Measurements from ENCODE around the gene ADAMTSL3.

ADAMTSL3 gene

DNA sequence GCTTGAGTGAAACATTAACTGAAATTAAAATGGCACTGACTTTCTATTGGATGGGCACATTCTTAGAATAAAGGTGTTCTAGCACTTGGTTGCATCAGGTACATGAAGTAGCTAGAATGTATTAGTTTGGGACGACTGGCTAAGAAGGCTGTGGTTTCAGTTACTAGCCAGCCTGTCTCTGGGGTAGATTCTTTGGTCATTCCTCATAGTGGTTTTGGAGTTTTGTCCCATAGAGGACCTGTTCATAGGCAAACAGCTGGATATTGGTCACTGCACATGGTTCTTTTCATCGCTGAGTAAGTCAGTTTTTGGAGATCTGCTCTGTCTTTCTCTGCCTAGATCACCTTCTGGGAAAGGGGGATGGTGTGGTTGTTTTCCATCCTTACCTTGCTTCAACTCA, 55.3 kb downstream of the ADAMTSL3 start:
- H3K4me3 ChIP-seq (ENCODE audit: low read depth in 1 of 2, low read length in 2 of 2), result no peak overlapping the region
- no peaks in the 10 kb centered on the region for H3K9me3 ChIP-seq (ENCODE audit: control insufficient read depth in 1 of 2, low read length in 2 of 2)
- no peaks in the 10 kb centered on the region for H3K27me3 ChIP-seq (ENCODE audit: low read depth, low read length)
- no peaks in the 10 kb centered on the region for H3K4me1 ChIP-seq (ENCODE audit: control insufficient read depth in 1 of 2, insufficient read depth in 2 of 2, low read length in 2 of 2)
- no peak overlapping the region for H3K27ac ChIP-seq (ENCODE audit: low read length)
- peaks cover 0 to 3% of the 10 kb centered on the region in 2 donors for H3K36me3 ChIP-seq (ENCODE audit: control insufficient read depth in 1 of 2, insufficient read depth in 2 of 2, low read length in 2 of 2)

DNA sequence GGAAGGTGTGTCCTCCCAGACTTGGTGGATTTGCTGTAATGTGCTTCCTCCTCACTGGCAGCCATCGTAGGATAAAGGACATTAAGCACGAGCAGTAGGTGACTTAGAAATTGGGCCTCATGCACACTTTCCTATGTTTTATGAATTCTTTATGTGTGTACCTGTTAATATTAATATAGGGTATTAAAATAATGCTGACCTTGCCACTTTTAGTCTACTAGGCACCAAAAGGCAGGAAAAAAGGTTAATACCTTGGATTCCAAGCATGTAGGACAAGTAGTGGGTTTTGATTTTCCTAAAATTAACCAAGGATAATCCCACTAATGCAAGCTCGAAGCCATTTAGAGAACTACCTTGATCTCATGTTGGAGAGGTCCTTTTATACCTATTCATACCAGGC, 55.9 kb downstream of the ADAMTSL3 start:
- H3K36me3 ChIP-seq (ENCODE audit: control insufficient read depth in 1 of 2, insufficient read depth in 2 of 2, low read length in 2 of 2), result peaks cover 0 to 3% of the 10 kb centered on the region in 2 donors
- no peaks in the 10 kb centered on the region for H3K4me1 ChIP-seq (ENCODE audit: control insufficient read depth in 1 of 2, insufficient read depth in 2 of 2, low read length in 2 of 2)
- H3K27ac ChIP-seq (ENCODE audit: low read length), result no peak overlapping the region
- H3K9me3 ChIP-seq (ENCODE audit: control insufficient read depth in 1 of 2, low read length in 2 of 2), result no peaks in the 10 kb centered on the region
- H3K27me3 ChIP-seq (ENCODE audit: low read depth, low read length), result no peaks in the 10 kb centered on the region
- H3K4me3 ChIP-seq (ENCODE audit: low read depth in 1 of 2, low read length in 2 of 2), result no peak overlapping the region

DNA sequence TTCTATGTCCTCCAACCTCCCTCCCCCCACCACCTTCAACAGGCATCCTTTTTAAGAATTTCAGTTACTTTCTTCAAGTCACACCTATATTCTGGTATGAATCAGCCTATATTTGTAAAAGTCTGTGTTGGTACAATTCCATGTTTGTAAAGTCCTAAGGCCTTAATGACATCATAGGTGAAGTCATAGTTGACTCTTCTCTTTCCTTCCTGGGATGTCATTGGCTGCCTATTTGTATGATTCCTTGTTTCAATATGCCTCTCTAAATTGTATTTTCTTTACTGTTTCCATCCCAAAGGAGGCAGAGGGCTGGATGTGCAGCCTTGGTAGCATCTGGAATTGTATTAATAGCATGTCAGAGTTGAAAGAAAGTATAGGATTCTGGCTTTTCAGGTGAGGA, 56.5 kb downstream of the ADAMTSL3 start:
- Histone ChIP-seq H3K9me3 (ENCODE audit: control insufficient read depth in 1 of 2, low read length in 2 of 2) (no peaks in the 10 kb centered on the region), H3K27me3 (ENCODE audit: low read depth, low read length) (no peaks in the 10 kb centered on the region), H3K4me1 (ENCODE audit: control insufficient read depth in 1 of 2, insufficient read depth in 2 of 2, low read length in 2 of 2) (peaks cover 0 to under 1% of the 10 kb centered on the region in 2 donors), H3K4me3 (ENCODE audit: low read depth in 1 of 2, low read length in 2 of 2) (no peak overlapping the region), H3K36me3 (ENCODE audit: control insufficient read depth in 1 of 2, insufficient read depth in 2 of 2, low read length in 2 of 2) (no peaks in the 10 kb centered on the region), H3K27ac (ENCODE audit: low read length) (no peak overlapping the region)

DNA sequence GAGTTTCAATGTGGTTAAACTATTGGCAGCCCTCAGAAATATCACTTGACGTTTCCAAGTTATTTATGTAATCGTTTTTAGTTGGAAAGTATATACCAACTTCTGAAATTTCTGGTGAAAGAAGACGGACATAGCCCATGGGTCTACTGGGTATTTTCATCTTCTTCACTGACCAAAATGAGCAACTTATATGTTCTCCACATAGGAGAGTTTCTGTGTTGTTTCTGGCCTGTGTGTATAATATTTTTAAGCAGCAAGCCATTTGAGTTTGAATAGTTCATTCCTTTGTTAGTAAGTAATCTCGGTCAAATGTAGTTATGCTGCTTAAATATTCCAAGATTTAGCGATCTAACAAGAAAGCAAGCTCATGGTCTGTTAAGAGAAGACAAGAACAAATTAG, 57.3 kb downstream of the ADAMTSL3 start:
- H3K27me3 ChIP-seq (ENCODE audit: low read depth, low read length), result no peaks in the 10 kb centered on the region
- H3K36me3 ChIP-seq (ENCODE audit: control insufficient read depth in 1 of 2, insufficient read depth in 2 of 2, low read length in 2 of 2), result no peaks in the 10 kb centered on the region
- H3K4me3 ChIP-seq (ENCODE audit: low read depth in 1 of 2, low read length in 2 of 2), result no peak overlapping the region
- H3K9me3 ChIP-seq (ENCODE audit: control insufficient read depth in 1 of 2, low read length in 2 of 2), result no peaks in the 10 kb centered on the region
- no peak overlapping the region for H3K27ac ChIP-seq (ENCODE audit: low read length)
- H3K4me1 ChIP-seq (ENCODE audit: control insufficient read depth in 1 of 2, insufficient read depth in 2 of 2, low read length in 2 of 2), result peaks cover 0 to 4% of the 10 kb centered on the region in 2 donors

DNA sequence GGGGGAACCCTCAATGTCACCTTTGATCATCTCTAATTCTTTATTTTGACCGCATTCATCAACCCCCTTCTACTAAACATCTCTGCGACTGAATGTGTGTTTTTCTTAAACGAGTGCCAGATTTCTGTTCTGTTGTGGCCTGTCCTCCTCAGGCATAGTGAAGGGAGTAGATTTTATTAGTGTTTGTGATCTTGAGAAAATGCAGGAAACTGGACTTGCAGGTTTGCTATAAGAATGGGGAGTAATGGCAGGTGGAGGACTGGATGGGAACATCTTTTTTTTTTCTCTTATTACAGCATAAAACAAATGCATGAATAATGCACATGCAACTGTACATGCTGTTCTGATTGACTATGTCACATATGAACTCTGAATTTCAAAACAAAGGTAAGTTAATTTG, 59.3 kb downstream of the ADAMTSL3 start:
- H3K9me3 ChIP-seq (ENCODE audit: control insufficient read depth in 1 of 2, low read length in 2 of 2), result no peaks in the 10 kb centered on the region
- H3K4me3 ChIP-seq (ENCODE audit: low read depth in 1 of 2, low read length in 2 of 2), result no peak overlapping the region
- no peak overlapping the region for H3K27ac ChIP-seq (ENCODE audit: low read length)
- no peaks in the 10 kb centered on the region for H3K27me3 ChIP-seq (ENCODE audit: low read depth, low read length)
- no peaks in the 10 kb centered on the region for H3K36me3 ChIP-seq (ENCODE audit: control insufficient read depth in 1 of 2, insufficient read depth in 2 of 2, low read length in 2 of 2)
- peaks cover 0 to 4% of the 10 kb centered on the region in 2 donors for H3K4me1 ChIP-seq (ENCODE audit: control insufficient read depth in 1 of 2, insufficient read depth in 2 of 2, low read length in 2 of 2)

DNA sequence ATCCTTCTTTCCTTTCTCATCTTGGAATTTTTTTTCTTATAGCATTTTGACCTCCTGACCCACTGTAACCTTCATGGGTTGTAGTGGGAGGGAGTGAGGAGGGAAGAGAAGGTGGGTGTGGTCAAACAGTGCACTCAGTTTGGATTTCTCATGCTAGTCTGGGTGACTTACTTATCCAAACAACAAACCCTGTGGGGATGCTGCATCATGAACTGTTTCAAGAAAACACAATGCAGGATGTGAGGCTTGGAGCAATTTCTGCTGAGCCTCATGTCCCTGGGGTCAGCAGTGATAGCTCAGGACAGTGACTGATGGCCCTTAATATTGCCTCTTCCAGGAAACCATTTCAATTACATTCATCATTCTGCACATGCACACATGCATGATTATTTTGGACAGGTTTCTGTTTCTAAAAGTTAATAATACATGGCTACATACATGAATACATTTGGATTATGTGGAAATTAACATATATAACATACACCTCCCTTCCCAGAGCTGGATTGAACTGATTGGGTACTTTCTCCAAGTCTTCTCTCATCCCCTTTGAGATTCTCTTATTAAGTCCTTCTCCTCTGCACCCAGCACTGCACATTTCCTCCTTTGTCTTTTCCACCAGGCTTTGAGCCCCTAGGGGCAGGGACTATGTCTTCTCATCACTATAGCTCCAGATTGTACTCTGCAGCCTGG, 61.2 kb downstream of the ADAMTSL3 start:
- H3K4me1 ChIP-seq (ENCODE audit: control insufficient read depth in 1 of 2, insufficient read depth in 2 of 2, low read length in 2 of 2), result peaks cover 0 to 4% of the 10 kb centered on the region in 2 donors

DNA sequence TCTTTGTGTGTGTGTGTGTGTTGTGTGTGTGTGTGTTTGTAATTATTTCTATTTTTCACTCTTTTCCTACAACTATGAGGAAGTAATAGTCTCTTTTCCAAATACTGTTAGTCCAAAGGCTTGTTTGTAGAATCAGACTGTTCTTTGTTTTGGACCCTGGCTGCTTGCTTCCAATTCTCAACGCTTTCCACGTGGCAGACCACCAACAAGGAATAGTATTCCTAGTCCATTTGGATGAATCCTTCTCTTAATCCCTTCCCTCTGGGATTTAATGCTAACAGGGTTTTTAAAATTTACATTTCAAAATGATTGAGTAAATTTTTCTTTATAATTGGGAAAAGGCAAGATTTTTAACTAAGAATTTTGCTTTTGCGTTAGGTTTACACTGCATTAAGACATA, 62.7 kb downstream of the ADAMTSL3 start:
- no peaks in the 10 kb centered on the region for H3K27me3 ChIP-seq (ENCODE audit: low read depth, low read length)
- H3K9me3 ChIP-seq (ENCODE audit: control insufficient read depth in 1 of 2, low read length in 2 of 2), result no peaks in the 10 kb centered on the region
- no peak overlapping the region for H3K4me3 ChIP-seq (ENCODE audit: low read depth in 1 of 2, low read length in 2 of 2)
- H3K4me1 ChIP-seq (ENCODE audit: control insufficient read depth in 1 of 2, insufficient read depth in 2 of 2, low read length in 2 of 2), result peaks cover 0 to 4% of the 10 kb centered on the region in 2 donors
- H3K36me3 ChIP-seq (ENCODE audit: control insufficient read depth in 1 of 2, insufficient read depth in 2 of 2, low read length in 2 of 2), result no peaks in the 10 kb centered on the region
- H3K27ac ChIP-seq (ENCODE audit: low read length), result no peak overlapping the region

More for the DNA sequence above, 61.2 kb downstream of the ADAMTSL3 start:
- Histone ChIP-seq H3K27ac (ENCODE audit: low read length) (no peak overlapping the region), H3K4me3 (ENCODE audit: low read depth in 1 of 2, low read length in 2 of 2) (no peak overlapping the region), H3K9me3 (ENCODE audit: control insufficient read depth in 1 of 2, low read length in 2 of 2) (no peaks in the 10 kb centered on the region), H3K36me3 (ENCODE audit: control insufficient read depth in 1 of 2, insufficient read depth in 2 of 2, low read length in 2 of 2) (no peaks in the 10 kb centered on the region), H3K27me3 (ENCODE audit: low read depth, low read length) (no peaks in the 10 kb centered on the region)

DNA sequence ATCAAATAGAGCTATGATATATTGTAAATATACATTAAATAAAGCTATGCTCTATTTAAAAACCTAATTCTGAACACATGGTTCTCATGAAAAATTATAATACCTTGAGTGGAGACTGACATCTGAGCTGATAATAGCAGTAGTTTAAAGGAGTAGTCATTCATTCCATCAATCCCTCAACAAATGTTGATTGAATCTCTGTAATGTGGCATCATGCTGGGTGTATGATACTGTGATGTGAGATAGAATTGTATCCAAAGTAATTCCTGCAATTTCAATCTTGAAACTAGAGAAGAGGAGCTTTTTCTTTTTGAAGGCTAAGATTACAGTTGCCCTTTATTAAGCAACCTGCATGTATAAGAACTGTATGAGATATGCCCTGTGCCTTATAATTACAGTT, 63.1 kb downstream of the ADAMTSL3 start:
- H3K9me3 ChIP-seq (ENCODE audit: control insufficient read depth in 1 of 2, low read length in 2 of 2), result no peaks in the 10 kb centered on the region
- H3K36me3 ChIP-seq (ENCODE audit: control insufficient read depth in 1 of 2, insufficient read depth in 2 of 2, low read length in 2 of 2), result no peaks in the 10 kb centered on the region
- H3K27ac ChIP-seq (ENCODE audit: low read length), result no peak overlapping the region
- no peak overlapping the region for H3K4me3 ChIP-seq (ENCODE audit: low read depth in 1 of 2, low read length in 2 of 2)
- H3K27me3 ChIP-seq (ENCODE audit: low read depth, low read length), result no peaks in the 10 kb centered on the region
- peaks cover 0 to 4% of the 10 kb centered on the region in 2 donors for H3K4me1 ChIP-seq (ENCODE audit: control insufficient read depth in 1 of 2, insufficient read depth in 2 of 2, low read length in 2 of 2)

DNA sequence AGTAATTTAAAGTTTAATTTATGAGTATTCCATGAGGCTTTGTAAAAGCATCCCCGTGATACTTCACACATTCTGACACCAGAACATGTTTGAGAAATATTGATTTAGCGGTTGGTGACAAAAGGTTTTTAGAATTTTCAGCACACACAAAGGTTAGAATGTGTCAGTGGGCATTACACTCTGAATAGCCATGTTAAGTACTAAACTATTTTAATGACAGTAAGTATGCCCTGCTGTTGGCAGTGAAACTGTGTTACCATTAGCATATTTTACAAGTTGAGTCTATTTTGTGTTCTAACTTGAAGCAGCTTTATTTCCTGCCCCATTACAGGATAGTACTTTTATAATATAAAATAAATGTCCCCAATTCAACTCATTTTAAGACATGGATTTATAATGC, 66.5 kb downstream of the ADAMTSL3 start:
- Histone ChIP-seq H3K27ac (ENCODE audit: low read length) (no peak overlapping the region), H3K4me3 (ENCODE audit: low read depth in 1 of 2, low read length in 2 of 2) (no peak overlapping the region), H3K27me3 (ENCODE audit: low read depth, low read length) (no peaks in the 10 kb centered on the region), H3K4me1 (ENCODE audit: control insufficient read depth in 1 of 2, insufficient read depth in 2 of 2, low read length in 2 of 2) (peaks cover 0 to 3% of the 10 kb centered on the region in 2 donors), H3K9me3 (ENCODE audit: control insufficient read depth in 1 of 2, low read length in 2 of 2) (no peaks in the 10 kb centered on the region), H3K36me3 (ENCODE audit: control insufficient read depth in 1 of 2, insufficient read depth in 2 of 2, low read length in 2 of 2) (no peaks in the 10 kb centered on the region)

DNA sequence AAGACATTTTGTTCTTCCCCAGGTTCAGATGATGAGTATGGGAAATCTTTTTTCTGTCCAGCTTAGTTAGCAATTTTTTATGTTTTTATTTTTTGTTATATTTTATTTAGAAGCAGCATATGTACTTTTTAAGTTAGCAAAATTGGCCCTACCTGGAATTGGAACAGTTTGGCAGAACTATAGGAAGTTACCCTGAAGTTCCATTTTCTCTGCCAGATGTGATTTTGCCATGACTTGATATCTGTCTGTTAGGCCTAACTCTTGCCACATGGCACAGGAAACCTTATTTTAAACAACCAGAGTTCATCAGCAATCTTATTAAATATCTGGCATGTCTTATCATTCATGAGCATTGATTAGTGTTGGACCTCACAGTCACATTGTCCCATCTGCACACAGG, 67.1 kb downstream of the ADAMTSL3 start:
- Histone ChIP-seq H3K4me1 (ENCODE audit: control insufficient read depth in 1 of 2, insufficient read depth in 2 of 2, low read length in 2 of 2) (no peaks in the 10 kb centered on the region), H3K27me3 (ENCODE audit: low read depth, low read length) (no peaks in the 10 kb centered on the region), H3K9me3 (ENCODE audit: control insufficient read depth in 1 of 2, low read length in 2 of 2) (peaks cover 0 to under 1% of the 10 kb centered on the region in 2 donors), H3K36me3 (ENCODE audit: control insufficient read depth in 1 of 2, insufficient read depth in 2 of 2, low read length in 2 of 2) (no peaks in the 10 kb centered on the region), H3K27ac (ENCODE audit: low read length) (no peak overlapping the region), H3K4me3 (ENCODE audit: low read depth in 1 of 2, low read length in 2 of 2) (no peak overlapping the region)

DNA sequence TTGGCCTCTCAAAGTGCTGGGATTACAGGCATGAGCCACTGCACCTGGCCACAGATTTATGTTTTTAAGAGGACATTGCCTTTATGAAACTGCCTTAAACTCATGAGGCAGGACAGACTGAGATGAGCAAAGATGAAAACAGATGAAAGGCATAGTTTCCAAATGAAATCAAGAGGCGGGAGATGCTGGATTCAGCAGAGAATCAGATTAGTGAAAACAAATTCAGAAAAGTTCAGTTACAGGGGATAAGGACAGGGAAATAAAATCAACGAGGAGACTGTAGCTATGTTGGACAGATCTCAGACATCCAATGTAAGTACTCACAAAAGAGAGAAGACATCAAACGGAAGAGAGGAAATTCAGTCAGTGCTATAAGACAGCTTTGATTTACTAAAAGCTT, 68.1 kb downstream of the ADAMTSL3 start:
- no peaks in the 10 kb centered on the region for H3K4me1 ChIP-seq (ENCODE audit: control insufficient read depth in 1 of 2, insufficient read depth in 2 of 2, low read length in 2 of 2)
- no peaks in the 10 kb centered on the region for H3K27me3 ChIP-seq (ENCODE audit: low read depth, low read length)
- H3K9me3 ChIP-seq (ENCODE audit: control insufficient read depth in 1 of 2, low read length in 2 of 2), result peaks cover 0 to 4% of the 10 kb centered on the region in 2 donors
- no peak overlapping the region for H3K27ac ChIP-seq (ENCODE audit: low read length)
- no peaks in the 10 kb centered on the region for H3K36me3 ChIP-seq (ENCODE audit: control insufficient read depth in 1 of 2, insufficient read depth in 2 of 2, low read length in 2 of 2)
- H3K4me3 ChIP-seq (ENCODE audit: low read depth in 1 of 2, low read length in 2 of 2), result no peak overlapping the region

DNA sequence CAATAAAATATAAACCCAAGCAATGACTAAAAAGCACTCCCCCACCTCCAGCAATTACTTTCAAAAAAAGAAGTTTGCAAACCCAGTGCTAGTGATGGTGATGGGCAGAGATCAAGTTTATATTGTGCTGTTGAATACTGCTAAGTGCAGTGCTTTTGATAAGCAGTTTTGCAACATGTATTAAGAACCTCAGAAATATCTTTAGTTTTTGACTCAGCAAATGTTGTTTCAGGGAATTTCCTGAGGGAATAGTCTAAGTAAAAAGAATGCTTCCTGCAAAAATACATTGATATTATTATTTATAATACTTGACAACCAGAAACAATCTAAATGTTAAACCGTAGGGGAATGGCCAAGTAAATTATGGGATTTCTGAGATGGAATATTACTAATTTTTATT, 69.3 kb downstream of the ADAMTSL3 start:
- Histone ChIP-seq H3K27ac (ENCODE audit: low read length) (no peak overlapping the region), H3K27me3 (ENCODE audit: low read depth, low read length) (no peaks in the 10 kb centered on the region), H3K9me3 (ENCODE audit: control insufficient read depth in 1 of 2, low read length in 2 of 2) (peaks cover 0 to 4% of the 10 kb centered on the region in 2 donors), H3K4me1 (ENCODE audit: control insufficient read depth in 1 of 2, insufficient read depth in 2 of 2, low read length in 2 of 2) (no peaks in the 10 kb centered on the region), H3K4me3 (ENCODE audit: low read depth in 1 of 2, low read length in 2 of 2) (no peak overlapping the region), H3K36me3 (ENCODE audit: control insufficient read depth in 1 of 2, insufficient read depth in 2 of 2, low read length in 2 of 2) (no peaks in the 10 kb centered on the region)

Measured in muscle layer of duodenum (tissue), 2 donors.